IPS-20b (cell line): ENCODE results near the gene ALCAM.
A peak's percentile ranks its signal among the peaks of the same experiment; 100 is the strongest.
"Not testable (repeated sequence)": the region's sequence is repeated elsewhere in the genome, so short reads cannot be mapped to it uniquely, and the experiment has no call there.

Experiments used
- H3K27ac ChIP-seq: one replicate; pipeline ENCODE4 v1.5.1; 2013; ENCODE audit warnings: low read length
- H3K27me3 ChIP-seq: 2 replicates; pipeline ENCODE4 v1.6.1; 2013; ENCODE audit warnings: mild to moderate bottlenecking, low read length, inconsistent platforms; ENCODE audit not compliant: insufficient read depth
- H3K36me3 ChIP-seq: 2 replicates; pipeline ENCODE4 v1.6.1; 2013; ENCODE audit warnings: low read depth, mild to moderate bottlenecking, inconsistent platforms, low read length, moderate library complexity; ENCODE audit not compliant: insufficient read depth
- H3K4me1 ChIP-seq: 2 replicates; pipeline ENCODE4 v1.6.1; 2013; ENCODE audit warnings: mild to moderate bottlenecking, control low read depth, inconsistent platforms, low read length, moderate library complexity; ENCODE audit not compliant: insufficient read depth
- H3K4me3 ChIP-seq: 2 replicates; pipeline ENCODE4 v1.5.1; 2013; ENCODE audit warnings: mild to moderate bottlenecking, low read length, inconsistent platforms
- H3K9ac ChIP-seq: 2 replicates; pipeline ENCODE4 v1.6.1; 2013; ENCODE audit warnings: low read depth, mild to moderate bottlenecking, inconsistent platforms, low read length, moderate library complexity
- H3K9me3 ChIP-seq: 2 replicates; pipeline ENCODE4 v1.6.1; 2013; ENCODE audit warnings: mild to moderate bottlenecking, low read depth, low read length, inconsistent platforms; ENCODE audit not compliant: insufficient read depth

Gene ALCAM

DNA sequence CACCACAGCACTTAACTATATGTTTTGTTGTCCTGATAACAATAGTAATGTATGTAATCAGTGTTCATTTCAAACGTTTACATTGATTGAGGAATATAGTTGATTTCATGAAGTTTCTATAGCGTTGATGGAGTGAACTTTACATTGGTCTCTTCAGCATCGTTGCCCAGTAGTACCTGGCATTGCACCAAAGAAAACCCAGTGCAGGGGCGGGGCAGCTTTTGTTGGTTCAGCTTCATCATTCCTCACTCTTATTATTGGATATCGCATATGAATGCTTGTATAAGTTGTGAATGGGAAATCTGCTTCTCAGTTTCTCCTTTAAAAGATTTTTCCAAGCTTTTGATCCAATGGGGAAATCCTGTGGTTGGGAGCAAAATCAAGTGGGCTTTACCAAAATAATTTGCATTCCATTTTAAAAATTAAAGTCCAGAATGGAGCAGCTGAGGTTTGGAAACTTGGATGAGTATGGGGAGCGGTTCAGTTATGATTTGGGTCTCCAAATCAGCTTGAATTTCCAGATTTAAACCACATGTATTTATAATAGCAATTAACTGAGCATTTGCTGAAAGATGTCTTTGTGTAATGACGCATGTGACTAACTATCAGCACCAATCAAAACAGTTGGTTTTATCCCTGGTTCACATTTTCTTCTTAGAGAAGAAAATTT, 213.7 kb downstream of the ALCAM start:
- H3K27me3 ChIP-seq, result no peaks in the 10 kb centered on the region
- no peak overlapping the region for H3K27ac ChIP-seq
- no peaks in the 10 kb centered on the region for H3K4me1 ChIP-seq
- H3K9ac ChIP-seq, result no peak overlapping the region
- no peak overlapping the region for H3K4me3 ChIP-seq
- H3K36me3 ChIP-seq, result no peaks in the 10 kb centered on the region
- H3K9me3 ChIP-seq, result no peaks in the 10 kb centered on the region

DNA sequence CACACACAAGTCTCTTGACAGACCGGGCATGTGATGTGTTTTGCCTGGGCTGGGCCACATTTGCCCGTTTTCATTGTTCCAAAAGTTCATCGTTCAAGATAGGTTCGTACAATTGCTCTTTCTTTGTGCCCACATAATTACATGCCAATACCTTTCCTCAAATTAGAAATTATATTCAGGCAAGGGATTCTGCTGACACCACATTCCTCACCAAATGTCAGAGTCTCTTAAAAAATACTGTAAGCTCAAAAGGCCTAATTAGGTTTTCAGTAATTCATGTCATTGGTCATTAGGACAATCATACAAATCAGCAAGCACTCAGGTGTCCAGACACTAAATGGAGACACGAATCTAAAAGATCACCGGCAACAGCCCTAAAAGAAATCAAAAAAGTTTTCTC, 215.3 kb downstream of the ALCAM start:
- H3K36me3 ChIP-seq, result no peaks in the 10 kb centered on the region
- no peaks in the 10 kb centered on the region for H3K27me3 ChIP-seq
- H3K4me3 ChIP-seq, result no peak overlapping the region
- no peaks in the 10 kb centered on the region for H3K4me1 ChIP-seq
- H3K9ac ChIP-seq, result no peak overlapping the region
- no peak overlapping the region for H3K27ac ChIP-seq
- no peaks in the 10 kb centered on the region for H3K9me3 ChIP-seq

DNA sequence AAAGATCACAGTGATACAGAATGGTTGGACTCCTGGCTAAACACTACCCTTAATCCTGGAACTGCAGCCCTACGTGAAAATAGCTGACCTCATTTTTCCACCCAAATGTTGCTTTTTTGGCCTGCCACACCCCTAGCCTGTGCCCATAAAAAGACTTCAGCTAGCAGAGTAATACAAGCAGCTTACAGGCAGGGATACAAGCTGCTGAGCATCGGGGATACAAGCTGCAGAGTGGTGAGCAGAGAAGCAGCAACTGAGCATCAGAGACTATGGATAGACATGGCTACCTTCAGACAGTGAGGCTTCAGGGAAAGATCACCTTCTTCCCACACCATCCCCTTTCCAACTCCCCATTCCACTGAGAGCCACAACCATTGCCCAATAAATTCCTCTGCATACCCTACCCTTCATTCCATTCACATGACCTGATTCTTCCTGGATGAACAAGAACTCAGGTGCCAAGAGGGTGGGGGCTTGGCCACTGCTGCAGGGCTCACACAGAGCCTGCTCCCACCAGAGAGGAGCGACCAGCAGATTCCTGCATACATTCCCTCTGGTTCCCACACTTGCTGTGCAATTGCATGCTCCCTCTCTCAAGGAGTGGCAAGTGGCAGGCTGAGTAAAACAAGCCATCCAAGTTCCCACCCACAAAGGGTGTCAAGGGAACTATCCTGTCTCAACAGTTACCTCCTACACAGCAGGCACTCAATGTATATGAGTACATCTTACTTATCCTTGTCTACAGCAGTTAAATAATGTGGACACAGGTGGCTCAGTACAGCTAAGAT, 217.5 kb downstream of the ALCAM start:
- no peak overlapping the region for H3K9ac ChIP-seq

DNA sequence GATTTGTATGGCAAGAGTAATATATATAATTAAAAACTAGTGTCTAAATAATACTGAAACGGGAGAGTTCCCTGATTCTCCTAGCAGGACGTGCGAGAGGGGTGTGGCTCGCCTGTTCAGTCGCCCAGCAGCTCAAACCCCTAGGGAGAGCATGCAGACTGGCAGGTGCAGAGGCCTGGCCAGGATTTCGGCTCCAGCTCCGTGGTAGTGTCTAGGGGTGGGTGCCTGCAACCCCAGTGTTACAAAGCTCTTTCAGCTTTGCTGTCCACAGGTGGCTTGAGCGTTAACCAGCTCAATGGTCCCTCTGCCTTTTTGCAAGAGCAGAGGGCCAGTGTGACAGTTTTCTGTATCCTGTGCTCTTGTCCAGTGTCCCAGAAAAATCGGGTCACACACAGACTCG, 226.6 kb downstream of the ALCAM start:
- H3K27ac ChIP-seq, result no peak overlapping the region

More for the DNA sequence above, 217.5 kb downstream of the ALCAM start:
- Histone ChIP-seq H3K27ac (no peak overlapping the region), H3K36me3 (no peaks in the 10 kb centered on the region), H3K4me3 (no peak overlapping the region), H3K4me1 (no peaks in the 10 kb centered on the region), H3K27me3 (no peaks in the 10 kb centered on the region), H3K9me3 (no peaks in the 10 kb centered on the region)

DNA sequence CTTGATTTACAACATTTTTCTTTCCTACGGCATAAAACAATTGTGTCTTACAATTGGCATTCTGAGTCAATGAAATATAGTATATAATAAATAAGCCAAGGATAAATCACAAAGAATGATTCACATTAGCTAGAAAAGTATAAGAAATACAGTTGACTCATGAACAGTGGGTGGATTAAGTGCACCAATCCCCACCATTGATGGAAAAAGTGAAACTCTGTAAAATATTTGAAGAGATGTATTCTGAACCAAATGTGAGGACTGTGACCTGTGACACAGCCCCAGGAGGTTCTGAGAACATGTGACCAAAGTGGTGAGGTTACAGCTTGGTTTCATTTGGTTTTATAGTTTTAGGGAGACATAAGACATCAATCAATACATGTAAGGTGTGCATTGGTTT, 227.5 kb downstream of the ALCAM start:
- H3K36me3 ChIP-seq, result no peaks in the 10 kb centered on the region
- H3K9ac ChIP-seq, result no peak overlapping the region
- no peaks in the 10 kb centered on the region for H3K4me1 ChIP-seq
- no peak overlapping the region for H3K27ac ChIP-seq
- no peak overlapping the region for H3K4me3 ChIP-seq
- H3K27me3 ChIP-seq, result no peaks in the 10 kb centered on the region
- H3K9me3 ChIP-seq, result no peaks in the 10 kb centered on the region

More for the DNA sequence above, 226.6 kb downstream of the ALCAM start:
- Histone ChIP-seq H3K36me3 (no peaks in the 10 kb centered on the region), H3K4me3 (no peak overlapping the region), H3K4me1 (no peaks in the 10 kb centered on the region), H3K27me3 (no peaks in the 10 kb centered on the region), H3K9me3 (no peaks in the 10 kb centered on the region), H3K9ac (no peak overlapping the region)

DNA sequence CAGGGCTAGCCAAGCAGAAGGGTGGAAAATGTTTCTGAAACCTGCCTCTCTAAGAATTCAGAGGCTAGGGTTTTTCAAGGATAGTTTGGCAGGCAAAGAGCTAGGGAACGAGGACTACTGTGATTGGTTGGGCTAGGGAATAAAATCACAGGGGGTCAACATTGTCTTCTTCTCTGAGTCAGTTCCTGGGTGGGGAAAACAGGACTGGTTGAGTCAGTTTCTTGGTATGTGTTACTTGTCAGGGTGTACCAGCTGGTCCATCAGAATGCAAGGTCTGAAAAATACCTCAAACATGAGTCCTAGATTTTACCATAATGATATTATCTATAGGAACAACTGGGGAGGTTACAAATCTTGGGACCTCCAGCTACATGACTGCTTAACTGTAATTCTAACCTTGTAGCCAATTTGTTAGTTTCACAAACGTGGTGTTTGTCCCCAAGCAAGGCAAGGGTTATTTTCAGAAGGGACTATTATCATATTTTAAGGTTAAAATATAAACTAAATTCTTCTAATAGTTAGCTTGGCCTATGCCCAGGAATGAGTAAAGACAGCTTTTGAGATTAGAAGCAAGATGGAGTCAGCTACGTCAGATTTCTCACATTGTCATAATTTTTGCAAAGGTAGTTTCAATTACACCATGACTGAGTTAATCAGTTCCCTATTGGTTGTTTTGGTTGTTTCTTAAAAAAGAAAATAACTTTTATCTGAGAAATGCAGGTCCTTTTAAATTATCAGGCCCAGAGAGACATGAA, 231.5 kb downstream of the ALCAM start:
- H3K9ac ChIP-seq, result no peak overlapping the region
- no peaks in the 10 kb centered on the region for H3K9me3 ChIP-seq
- no peaks in the 10 kb centered on the region for H3K4me1 ChIP-seq
- no peaks in the 10 kb centered on the region for H3K27me3 ChIP-seq
- no peak overlapping the region for H3K27ac ChIP-seq
- H3K36me3 ChIP-seq, result no peaks in the 10 kb centered on the region
- no peak overlapping the region for H3K4me3 ChIP-seq

DNA sequence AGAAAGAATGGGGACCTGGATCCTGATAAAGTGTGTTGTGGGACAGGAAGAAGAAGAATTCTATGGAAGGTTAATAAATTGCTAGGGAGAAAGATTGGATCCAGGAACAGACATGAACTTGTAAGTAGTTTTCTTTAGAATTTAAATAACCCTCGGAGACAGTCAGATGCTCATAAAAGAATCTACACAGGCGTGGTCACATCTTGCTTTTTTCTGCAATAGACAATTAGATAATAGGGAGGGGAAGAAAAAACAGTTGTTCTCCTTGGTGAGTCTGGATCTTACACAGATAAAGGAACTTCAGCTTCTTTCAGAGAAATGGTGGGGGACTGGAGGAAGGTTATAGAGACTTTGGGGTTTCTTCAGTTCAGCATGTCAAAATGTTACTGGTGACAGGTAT, 232.6 kb downstream of the ALCAM start:
- Histone ChIP-seq H3K27ac (no peak overlapping the region), H3K4me1 (no peaks in the 10 kb centered on the region), H3K4me3 (no peak overlapping the region), H3K9ac (no peak overlapping the region), H3K27me3 (no peaks in the 10 kb centered on the region), H3K36me3 (no peaks in the 10 kb centered on the region), H3K9me3 (no peaks in the 10 kb centered on the region)

DNA sequence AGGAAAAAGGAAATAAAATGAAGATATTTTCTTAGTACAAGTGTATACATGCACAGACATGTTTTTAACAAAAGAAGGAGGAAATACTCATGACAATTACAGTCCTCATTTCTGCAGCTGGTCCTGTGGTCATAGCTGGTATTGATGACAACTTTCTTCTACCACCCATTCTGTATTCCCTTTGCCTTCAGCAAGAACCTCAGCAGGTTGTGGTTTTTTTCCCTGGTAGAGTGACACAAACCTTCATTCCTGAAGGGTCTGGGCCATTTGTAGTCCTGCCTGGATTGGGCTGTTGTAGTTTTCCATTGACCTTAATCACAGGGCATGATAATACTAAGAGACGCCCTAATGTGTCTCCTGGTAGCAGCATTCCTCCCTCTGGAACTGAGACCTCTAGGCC, 235.0 kb downstream of the ALCAM start:
- not testable (repeated sequence) for H3K27me3 ChIP-seq, H3K9me3 ChIP-seq, H3K4me3 ChIP-seq, H3K4me1 ChIP-seq, H3K36me3 ChIP-seq, H3K9ac ChIP-seq, H3K27ac ChIP-seq

DNA sequence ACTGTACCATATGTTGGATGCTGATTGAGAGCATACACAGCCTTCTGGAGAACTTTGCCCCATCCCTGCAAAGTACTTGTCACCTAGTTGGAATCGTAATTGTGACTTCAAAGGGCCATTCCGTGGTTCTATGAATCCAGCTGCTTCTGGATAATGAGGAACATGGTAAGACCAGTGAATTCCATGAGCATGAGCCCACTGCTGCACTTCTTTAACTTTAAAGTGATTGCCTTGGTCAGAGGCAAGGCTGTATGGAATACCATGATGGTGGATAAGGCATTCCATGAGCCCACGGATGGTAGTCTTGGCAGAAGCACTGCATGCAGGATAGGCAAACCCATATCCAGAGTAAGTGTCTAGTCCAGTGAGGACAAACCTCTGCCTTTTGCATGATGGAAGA, 235.6 kb downstream of the ALCAM start:
- not testable (repeated sequence) for H3K27ac ChIP-seq, H3K4me3 ChIP-seq, H3K9me3 ChIP-seq, H3K9ac ChIP-seq, H3K27me3 ChIP-seq, H3K4me1 ChIP-seq, H3K36me3 ChIP-seq

DNA sequence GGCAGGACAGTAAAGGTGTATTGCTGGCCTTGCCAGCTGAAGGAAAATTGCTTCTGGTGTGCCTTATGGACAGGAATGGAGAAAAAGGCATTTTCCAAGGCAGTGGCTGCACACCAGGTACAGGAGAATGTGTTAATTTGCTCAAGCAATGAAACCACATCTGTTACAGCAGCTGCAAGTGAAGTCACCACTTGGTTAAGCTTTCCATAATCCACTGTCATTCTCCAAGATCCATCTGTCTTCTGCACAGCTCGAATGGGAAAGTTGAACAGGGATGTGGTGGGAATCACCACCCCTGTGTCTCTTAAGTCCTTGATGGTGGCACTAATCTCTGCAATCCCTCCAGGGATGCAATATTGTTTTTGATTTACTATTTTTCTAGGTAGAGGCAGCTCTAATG, 236.8 kb downstream of the ALCAM start:
- H3K27me3 ChIP-seq, H3K27ac ChIP-seq, H3K36me3 ChIP-seq, H3K4me1 ChIP-seq, H3K9me3 ChIP-seq, H3K4me3 ChIP-seq, H3K9ac ChIP-seq: not testable (repeated sequence)

DNA sequence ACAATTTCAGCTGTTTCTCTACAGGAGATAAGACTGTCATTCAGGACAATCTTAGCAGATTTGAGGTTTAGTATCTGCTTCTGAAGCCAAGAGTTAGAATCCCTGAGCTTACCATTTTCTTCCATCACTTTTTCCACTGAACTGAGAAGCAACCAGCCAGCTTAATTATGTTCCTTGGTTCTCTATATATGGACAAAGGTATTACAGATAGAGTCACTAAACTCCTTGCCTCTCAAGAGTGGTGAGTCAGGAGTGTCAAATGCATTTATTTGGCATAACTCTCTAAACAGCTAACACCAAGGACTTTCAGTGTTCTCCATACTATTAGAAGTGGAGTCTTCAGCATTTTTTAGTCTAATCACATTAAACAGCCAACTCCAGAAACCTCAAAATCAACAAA, 239.3 kb downstream of the ALCAM start:
- Histone ChIP-seq H3K4me1 (no peaks in the 10 kb centered on the region), H3K27ac (no peak overlapping the region), H3K4me3 (no peak overlapping the region), H3K36me3 (no peaks in the 10 kb centered on the region), H3K27me3 (no peaks in the 10 kb centered on the region), H3K9ac (no peak overlapping the region), H3K9me3 (no peaks in the 10 kb centered on the region)

DNA sequence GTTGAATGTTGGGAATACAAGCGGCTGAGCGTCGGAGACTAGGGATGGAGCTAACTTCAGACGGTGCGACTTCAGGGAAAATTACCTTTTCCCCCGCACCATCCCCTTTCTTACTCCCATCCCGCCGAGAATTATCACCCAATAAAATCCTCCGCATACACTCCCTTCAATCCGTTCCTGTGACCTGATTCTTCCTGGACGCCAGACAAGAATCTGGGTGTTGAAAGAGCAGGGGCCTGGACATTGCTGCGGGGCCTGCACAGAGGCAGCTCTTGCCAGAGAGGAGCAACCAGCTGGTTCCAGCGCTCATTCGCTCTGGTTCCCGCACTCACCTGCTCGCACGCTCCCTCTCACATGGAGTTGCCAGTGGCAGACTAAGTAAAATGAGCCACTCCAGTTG, 241.9 kb downstream of the ALCAM start:
- Histone ChIP-seq H3K9ac (no peak overlapping the region), H3K36me3 (no peaks in the 10 kb centered on the region), H3K4me1 (peaks cover 8% of the 10 kb centered on the region; the same call in 1 of the 2 replicates), H3K9me3 (no peaks in the 10 kb centered on the region), H3K4me3 (peak overlapping the region; percentile 51; the same call in 1 of the 2 replicates), H3K27me3 (no peaks in the 10 kb centered on the region), H3K27ac (no peak overlapping the region)
